KG1 (cell line): ENCODE data around the gene ARHGEF4.

Experiments used
- DNase-seq: peaks from one replicate; lab custom pipeline; 2025; lab: John Stamatoyannopoulos, UW

The ARHGEF4 gene

DNA sequence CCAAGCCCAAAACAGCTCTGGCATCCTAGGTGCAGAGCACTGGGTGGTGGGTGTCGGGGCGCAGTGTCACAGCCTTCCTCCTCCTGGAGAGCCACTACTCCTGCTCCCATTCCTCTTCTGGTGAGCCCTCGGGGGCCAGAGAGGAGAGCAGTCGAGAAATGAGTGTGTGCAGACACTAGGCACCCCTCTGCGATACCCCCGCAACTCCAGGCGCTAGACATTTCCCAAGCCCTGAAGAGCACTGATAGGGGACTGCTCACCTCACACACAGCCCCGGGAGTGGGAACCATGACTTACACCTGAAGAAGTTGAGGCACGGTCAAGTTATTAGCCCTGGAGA is 202.4 kb downstream of the ARHGEF4 start:
- DNase-seq, result no peak

DNA sequence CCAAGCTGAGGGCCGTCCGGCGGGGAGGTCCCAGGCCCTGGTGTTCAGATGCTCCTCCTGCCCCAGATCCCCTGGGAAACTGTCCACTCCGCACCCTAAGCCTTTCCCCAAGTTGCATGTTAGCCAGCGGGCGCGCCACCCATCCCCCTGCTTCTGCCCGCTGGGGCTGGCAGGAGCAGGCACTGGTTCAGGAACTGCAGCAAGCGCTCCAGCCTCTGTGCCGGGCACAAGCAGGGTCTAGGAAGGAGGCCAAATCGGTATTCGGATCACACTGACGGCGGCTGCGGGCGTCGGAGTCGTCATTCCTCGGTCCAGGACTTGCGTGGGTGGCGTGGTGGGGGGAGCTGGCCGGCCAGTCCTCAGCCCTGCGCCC is 202.8 kb downstream of the ARHGEF4 start:
- DNase-seq, result no peak

DNA sequence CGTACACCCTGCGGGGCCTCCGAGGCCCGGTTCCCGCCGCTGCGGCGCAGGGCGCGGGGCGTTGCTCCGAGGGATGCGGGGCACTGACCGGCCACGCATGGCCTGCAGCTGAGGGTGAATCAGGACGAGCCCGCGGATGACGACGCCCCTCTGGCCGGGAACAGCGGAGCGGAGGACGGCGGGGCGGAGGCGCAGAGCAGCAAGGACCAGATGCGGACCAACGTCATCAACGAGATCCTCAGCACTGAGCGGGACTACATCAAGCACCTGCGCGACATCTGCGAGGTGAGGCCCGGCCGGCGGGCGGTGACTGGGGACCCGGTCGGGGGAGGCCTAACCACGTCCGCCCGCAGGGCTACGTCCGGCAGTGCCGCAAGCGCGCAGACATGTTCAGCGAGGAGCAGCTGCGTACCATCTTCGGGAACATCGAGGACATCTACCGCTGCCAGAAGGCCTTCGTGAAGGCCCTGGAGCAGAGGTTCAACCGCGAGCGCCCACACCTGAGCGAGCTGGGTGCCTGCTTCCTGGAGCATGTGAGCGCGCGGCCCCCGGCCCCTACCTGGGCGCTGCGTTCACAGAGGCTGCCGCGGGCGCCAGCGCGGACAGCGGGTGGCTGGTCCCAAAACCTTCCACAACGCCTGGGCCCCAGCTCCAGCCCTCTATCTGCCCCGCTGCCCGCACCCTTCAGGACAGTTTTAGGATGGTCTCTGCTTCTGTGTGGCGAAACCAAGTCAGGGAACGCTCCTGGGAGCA is 203.4 kb downstream of the ARHGEF4 start:
- no peak for DNase-seq

DNA sequence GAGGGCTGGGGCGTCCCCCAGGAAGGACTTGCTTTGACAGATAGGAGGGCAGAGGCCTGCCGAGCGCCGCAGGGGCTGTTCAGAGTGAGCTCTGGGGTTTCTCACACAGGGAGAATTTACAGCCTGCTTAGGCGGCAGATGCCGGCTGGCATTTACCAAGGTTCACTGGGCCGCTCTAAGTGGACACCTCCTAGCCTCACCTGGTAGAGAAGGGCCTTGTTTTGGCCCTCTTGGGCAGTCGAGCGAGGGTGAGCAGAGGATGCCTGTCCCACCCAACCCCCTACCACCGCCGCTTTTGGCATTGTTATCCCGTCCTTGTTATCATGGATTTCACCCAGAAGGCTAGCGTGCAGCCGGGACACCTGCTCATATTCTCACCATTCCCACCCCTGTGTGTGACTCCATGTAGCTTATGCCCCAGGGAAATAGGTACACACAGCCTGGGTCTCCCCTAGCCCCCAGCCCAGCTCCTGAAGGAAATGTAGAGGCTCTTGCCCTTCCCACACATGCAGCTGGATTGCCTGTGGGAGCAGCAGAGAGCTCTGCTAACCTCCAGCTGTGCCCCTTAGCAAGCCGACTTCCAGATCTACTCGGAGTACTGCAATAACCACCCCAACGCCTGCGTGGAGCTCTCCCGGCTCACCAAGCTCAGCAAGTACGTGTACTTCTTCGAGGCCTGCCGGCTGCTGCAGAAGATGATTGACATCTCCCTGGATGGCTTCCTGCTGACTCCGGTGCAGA is 204.1 kb downstream of the ARHGEF4 start:
- no peak for DNase-seq

DNA sequence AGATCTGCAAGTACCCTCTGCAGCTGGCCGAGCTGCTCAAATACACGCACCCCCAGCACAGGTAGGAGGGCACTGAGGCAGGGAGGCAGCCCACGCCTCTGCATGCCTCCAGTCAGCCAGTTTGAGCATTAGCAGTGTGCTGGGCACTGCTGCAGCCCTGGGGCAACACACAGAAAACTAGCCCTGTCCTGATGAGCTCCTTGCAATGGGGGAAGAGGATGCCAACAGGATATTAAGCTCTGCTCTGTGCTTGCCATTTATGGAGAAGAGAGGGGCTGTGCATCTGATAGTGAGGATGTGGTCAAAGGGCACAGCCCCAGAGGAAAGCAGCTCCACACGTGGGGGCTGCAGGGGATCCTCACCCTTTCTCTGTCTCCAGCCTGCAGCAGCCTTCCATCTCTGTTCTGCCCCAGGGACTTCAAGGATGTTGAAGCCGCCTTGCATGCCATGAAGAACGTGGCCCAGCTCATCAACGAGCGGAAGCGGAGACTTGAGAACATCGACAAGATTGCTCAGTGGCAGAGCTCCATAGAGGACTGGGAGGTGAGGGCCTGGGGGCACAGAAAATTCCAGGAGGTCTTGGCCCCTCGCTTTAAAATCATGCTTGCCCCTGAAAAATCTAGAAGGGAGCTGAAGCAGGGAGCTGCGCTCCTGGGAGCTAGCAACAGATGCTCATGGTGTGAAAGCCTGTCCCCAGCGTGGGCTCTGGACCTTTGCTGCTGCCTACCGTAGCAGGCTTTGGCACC is 204.9 kb downstream of the ARHGEF4 start:
- DNase-seq, result no peak

DNA sequence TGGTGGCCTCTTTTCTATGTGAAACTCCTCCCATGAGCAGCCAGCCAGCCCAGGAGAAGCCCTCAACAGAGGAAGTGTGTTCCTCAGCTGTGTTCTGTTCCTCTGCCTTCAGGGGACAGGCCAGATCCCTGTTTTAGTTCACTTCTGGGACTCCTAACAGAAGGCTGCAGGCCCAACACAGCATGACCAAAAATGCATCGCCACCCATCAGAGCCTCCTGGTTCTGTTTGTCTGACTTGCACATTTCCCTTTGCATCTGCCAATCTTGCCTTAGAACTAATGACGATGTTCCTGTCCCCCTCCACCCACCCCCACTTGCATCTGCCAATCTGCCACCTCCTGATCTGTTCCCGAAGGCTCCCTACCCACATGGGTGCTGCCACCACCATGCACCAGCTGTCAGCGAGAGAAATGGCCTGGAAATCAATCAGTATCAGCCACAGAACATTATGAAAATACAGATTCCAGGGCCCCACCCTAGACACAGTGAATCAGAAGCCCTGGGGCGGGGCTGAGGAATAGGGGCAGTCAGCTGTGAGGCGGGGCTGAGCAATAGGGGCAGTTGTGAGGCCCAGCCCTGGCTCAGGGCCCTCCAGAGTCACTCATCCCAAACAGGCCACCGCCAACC is 205.5 kb downstream of the ARHGEF4 start:
- no peak for DNase-seq

DNA sequence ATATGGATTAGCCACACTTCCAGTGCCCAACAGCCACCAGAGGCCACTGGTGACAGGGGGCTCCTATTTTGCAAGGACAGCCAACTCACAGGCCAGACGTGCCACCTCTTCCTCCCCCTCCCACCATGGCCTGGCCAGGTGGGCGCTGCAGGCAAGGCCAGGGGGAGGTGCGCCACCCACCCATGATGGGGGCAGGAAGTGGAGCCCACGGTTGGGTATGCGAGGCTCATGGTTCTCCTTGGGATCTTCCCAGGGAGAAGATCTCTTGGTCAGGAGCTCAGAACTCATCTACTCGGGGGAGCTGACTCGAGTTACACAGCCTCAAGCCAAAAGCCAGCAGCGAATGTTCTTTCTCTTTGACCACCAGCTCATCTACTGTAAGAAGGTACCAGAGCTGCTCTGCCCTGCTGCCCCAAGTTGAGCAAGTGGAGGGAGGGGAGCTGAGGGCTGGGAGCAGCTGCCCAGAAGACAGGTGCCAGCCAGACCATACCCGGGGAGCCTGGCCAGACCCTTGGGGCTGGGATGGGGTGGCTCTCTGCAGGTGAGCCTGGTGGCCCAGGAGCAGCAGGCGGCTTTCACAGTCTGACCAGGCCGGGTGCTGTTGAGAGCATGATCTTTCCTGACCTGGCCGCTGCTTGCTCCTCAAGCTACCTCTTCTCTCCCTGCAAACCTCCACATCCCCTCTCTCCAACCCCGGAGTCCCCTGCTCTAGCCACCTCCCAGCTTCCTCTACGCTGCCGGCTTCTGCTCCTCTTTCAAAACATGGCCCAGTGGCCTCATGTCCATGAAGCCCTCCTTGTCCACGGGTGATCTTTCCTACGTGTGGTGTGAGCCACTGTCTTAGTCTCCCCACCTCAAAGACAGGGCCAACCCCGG is 206.7 kb downstream of the ARHGEF4 start:
- DNase-seq, result no peak

DNA sequence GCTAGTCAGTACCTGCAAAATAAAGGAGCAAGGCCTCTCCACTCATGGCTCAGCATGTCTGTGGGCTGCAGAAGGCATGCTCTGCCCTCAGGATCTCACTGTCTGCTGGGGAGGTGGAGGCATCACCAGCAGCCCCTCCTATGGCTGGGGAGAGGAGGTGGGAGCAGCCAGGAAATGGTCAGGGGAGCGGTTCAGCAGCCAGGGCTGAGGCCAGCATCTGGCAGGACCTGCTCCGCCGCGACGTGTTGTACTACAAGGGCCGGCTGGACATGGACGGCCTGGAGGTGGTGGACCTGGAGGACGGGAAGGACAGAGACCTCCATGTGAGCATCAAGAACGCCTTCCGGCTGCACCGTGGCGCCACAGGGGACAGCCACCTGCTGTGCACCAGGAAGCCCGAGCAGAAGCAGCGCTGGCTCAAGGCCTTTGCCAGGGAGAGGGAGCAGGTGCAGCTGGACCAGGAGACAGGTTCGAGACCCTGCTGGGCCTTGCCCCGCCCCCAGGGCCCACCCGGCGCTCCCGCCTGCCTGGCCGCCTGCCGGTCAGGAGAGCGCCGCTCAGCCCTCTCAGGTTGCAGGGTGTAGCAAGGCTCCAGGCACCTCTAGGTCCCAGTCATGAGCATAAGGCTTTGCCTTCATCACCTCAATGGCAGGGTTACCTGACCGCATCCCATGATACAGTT is 207.5 kb downstream of the ARHGEF4 start:
- DNase-seq, result no peak

DNA sequence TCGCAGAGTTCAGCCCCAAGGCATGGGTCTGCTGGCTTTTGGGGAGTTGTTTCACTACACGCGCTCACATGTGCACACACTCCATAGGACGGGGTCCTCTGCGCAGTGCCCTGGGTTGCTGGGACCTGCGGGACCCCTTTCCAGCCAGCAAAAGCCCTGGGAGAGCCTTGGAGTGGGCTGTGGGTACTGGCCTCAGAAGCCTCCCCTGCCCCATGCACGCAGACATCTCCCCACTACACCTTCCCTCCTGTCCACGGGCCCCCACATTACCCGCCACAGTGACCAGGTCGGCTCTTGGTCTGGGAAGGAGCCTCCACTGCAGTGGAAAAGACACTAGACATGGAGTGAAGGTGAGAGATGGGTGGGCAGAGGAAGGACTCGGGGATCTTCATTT is 208.0 kb downstream of the ARHGEF4 start:
- no peak for DNase-seq

DNA sequence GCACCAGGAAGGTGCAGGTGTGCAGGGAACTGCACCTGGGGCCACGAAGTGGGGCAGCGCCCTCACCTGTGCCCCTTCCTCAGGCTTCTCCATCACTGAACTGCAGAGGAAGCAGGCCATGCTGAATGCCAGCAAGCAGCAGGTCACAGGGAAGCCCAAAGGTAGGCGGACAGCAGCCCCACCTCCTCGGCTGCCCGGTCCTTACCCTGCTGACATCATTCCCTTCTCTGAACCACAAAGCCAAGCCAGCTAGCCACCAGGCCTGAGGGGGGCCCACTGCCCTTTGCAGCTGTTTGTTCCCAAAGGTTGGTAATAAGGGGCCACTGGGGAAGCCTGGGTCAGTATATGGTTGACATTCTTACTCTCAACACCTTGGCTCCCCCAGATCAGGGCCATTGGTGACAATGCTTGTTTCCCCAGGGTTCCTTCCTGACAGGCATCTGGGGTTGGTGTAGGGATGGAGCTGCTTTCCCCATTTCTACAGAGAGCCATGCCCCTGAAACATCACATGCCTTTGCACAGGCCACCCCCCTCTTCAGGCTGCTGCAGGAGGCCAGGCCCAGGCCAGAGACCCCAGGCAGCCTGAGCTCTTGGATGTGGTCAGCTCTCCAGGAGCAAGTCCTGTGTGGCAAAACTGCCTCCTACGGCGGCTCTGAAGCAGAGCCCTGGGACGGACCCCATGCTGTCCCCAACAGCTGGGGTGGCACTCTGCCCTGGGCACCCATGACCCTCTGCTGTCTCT is 208.7 kb downstream of the ARHGEF4 start:
- no peak for DNase-seq

DNA sequence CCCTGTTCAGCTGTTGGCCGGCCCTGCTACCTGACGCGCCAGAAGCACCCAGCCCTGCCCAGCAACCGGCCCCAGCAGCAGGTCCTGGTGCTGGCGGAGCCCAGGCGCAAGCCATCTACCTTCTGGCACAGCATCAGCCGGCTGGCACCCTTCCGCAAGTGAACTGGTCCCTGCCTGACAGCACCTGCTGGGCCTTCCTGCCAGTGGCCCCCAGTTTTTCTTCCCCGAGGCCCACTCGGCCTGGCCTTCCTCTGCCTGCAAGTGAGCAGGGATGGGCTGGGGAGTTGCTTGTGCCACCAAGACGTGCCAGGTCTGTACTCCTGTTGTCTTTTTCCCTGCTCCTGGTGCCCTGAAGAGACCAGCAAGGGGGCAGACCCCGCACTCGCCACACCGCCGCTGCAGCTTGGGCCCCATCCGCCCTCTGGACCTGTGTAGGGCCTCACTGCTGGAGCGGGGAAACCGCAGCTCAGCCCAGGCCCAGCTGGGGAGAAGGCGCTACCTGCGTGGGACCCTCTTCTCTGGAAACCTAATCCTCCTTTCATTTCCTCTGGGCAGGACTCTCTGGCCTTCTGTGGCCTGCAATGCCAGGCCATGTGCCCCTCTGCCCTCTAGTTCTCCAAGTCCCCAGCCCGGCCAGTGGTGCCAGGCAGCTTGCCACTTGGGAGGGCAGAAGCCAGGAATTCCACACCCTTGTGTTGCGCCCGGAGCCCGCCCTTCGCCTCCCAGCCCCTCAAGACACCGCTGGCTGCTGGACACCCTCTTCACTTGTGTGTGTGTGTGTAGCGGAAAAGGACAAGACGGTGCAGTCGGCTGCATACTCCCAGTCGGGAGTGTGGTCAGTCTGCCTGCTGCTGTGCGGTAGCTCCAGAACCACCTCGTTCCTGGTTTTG is 209.6 kb downstream of the ARHGEF4 start:
- no peak for DNase-seq

DNA sequence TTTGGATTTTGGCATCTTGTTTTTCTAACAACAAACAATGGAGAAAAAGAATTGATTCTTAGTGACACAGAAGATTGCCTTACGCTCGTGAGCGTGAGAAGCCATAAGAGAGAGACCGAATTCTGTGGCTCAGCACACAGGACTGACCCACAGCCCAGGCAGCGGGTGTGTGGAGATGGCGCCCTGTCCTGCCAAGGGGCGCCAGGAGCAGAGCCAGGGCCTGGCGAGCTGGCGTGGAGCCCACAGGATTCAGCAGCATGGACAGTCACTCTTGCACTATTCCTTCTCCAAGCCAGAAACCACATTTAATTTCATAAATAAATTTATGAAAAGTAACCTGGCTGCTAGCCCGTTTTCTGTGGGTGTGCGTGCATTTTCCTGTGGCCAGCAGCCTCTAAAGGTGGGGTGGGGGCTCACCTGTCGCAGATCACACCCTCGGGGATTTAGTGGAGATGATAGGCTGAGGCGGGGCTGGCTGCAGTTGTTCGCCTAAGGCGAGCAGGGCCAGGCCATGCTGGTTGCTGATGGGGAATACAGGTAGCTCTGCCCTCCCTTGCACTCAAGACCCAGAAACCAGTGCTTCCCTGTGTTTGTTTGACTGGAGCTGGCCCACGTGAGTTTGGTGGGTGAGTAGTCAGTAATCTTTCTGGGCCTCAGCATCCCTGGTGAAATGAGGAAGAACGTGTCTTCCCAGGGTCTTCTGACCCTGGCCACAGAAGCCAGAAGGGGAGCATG is 210.4 kb downstream of the ARHGEF4 start:
- no peak for DNase-seq

DNA sequence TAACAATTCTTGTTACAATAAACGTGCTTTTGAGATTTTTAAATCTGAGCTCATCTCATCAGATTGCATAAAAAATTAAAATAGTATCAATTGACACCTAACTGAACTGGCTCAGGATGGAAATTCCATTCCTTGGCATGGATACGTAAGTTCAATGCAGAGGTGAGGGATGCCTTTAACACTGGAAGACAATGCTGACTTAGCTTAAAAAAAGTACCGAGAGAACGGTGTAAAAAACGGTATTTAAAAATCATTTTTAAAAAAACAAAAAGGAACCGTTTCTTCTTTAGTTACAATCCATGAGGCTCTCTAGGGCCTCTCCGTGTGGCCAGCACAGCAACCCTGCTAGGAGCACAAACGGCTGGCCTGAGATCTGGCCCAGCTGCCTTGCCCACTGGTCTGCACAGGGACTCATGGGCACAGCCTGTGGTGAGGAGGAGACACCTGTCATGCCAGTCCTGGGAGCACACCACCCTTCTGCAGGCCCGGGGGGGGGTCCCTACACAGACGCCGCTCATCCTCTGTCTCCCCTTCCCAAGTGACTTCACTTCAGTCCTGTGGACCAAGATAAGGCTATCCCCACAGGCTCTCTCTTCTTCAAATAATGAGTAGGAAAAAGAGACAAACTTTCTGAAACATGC is 211.3 kb downstream of the ARHGEF4 start:
- DNase-seq, result no peak

DNA sequence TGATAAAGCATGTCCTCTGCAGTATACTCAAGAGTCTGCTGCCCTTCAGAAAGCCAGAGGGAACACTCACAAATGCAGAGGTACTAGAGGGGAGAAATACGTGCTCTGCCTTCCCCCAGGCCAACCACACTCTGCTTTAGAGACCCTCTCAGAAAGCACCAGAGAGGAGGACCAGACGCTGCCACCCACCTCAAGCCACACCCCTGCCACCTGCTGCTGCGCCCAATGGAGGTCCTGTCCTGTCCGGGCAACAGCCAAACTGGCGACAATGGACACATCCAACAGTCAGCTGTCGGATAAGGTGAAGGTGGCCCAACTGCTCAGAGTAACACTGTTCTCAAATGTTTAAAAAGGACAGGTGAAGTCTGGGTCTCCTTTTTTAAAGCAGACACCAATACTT is 211.9 kb downstream of the ARHGEF4 start:
- DNase-seq, result no peak

DNA sequence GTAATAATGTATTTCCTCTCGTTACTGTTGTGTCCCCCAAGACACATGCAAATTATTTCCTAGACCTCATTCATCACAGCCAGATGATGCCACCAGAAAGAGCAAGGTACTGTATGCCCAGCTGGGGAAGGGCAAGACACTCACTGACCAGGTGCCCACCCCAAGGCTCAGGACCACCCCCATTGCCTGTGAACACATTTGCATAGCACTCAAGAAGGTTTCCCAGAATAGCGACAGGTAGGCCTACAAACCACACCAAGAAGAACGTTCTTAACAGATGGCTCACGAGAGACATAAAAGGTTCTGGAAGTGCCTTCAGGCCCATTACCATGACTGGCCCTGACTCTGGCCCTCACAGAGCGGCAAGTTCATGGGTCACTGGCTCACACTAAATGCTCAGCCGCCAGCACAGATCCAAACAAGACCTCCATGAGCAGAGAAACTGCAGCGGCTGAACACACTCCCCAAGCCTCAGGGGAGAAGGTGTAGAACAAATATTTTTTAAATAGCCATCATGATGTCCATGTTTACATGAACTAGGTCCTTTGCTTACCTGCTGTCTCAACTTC is 212.5 kb downstream of the ARHGEF4 start:
- DNase-seq, result no peak

DNA sequence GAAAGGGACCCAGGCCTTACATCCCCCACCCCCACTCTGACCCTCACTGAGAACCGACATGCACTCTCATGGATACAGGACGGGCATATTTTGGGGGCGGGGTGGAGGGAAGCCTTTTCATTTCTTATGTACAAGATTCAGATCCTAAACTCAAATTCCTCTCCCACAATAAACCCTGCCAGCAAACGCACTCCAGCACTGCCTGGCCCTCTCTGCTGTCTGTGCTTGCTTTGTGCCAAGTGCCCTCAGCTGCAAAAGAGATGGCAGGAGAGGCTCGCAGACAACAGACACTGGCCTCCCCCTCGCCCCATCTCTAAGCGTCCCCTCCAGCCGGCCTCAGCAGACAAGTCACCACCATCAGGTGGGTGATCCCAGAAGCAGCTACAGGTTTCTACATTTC is 214.2 kb downstream of the ARHGEF4 start:
- DNase-seq, result no peak

DNA sequence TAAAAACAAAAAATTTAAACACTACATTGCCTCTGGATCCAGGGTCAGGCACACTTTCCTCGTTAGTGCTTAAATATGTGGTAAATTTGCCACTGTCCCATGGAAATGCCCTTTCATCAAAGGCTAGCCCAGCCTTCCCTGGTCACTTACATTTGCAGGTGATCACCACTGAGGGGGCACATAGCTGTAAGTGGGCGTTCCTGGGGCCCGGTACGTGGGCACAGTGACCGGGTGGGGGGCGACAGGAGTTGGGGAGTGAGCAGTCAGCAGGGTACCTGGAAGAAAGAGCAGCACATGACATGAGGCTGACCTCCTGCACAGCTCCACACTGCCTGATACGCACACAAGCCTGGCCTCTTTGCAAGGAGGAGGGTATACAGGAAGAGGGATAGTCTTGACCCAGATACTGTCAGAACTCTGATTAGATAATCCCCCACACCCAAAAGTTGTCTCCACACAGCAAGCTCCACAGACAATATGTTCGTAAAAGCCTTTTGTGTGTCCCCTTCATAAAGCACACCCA is 216.1 kb downstream of the ARHGEF4 start:
- DNase-seq, result no peak

DNA sequence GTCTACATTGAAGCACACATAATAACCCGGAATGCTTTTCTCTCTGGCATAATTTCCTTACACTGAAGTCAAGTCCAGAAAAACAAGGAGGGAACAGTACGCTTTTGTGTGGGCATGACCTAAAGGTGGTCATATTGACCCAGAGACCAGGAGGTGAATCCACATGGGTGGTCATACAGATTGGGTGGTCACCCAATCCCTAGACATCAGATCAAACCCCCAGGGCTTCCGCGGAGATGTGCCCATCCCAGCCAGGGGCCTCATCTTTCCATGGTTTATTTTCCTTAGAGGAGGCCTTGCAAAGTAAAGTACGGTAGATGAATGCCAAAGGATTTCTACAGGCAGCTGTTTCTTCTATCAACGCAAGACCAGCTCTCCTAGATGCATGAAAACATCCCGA is 217.8 kb downstream of the ARHGEF4 start:
- DNase-seq, result no peak
